Suprapubic skin (tissue), 4 donors: ENCODE results near the gene CHAF1A. TPM values are rescaled to one million over a fixed set of nuclear protein-coding genes. Genes with fewer than 3 reads are reported as not detected.

Experiments
- DNase-seq, 2 donors: peaks; one replicate each; pipeline ENCODE4 v3.0.0-alpha.2; 2019; ENCODE audit warnings: low spot score in 2 of 2
- H3K27ac ChIP-seq: fragments of 200-600 bp; sonication (generic); one replicate; pipeline ENCODE4 v1.5.1; 2019
- H3K27me3 ChIP-seq: fragments of 200-600 bp; sonication (generic); one replicate; pipeline ENCODE4 v1.5.1; 2019
- H3K36me3 ChIP-seq: fragments of 200-600 bp; sonication (generic); one replicate; pipeline ENCODE4 v1.5.1; 2019
- H3K4me1 ChIP-seq: fragments of 200-600 bp; sonication (generic); one replicate; pipeline ENCODE4 v1.5.1; 2019
- H3K4me3 ChIP-seq: fragments of 200-600 bp; sonication (generic); one replicate; pipeline ENCODE4 v1.5.1; 2019; ENCODE audit warnings: mild to moderate bottlenecking
- H3K9me3 ChIP-seq: fragments of 200-600 bp; sonication (generic); one replicate; pipeline ENCODE4 v1.5.1; 2019
- CTCF ChIP-seq, 2 donors: fragments of 200-600 bp in 1 of 2; fragments of 450-650 bp in 1 of 2; sonication (generic) in 1 of 2; IDR thresholded peaks; one replicate each; pipeline ENCODE4 v1.5.1; 2016 to 2019; ENCODE audit warnings: antibody characterized with exemption in 2 of 2, mild to moderate bottlenecking in 1 of 2, moderate library complexity in 1 of 2
- EP300 ChIP-seq: sonication (generic); formaldehyde crosslinking; IDR thresholded peaks from one replicate; pipeline ENCODE4 v1.6.1; 2017; ENCODE audit warnings: antibody characterized with exemption
- POLR2A ChIP-seq, 2 donors: fragments of 450-650 bp; IDR thresholded peaks; one replicate each; pipeline ENCODE4 v1.6.1; 2017; ENCODE audit warnings: antibody characterized with exemption in 2 of 2, mild to moderate bottlenecking in 2 of 2, moderate library complexity in 2 of 2
- POLR2AphosphoS5 ChIP-seq, 3 donors: sonication (generic); formaldehyde crosslinking; IDR thresholded peaks; one replicate each; pipeline ENCODE4 v1.6.1; 2017; ENCODE audit warnings: antibody characterized with exemption in 3 of 3
- WGBS: methylation state at CpG from one replicate; pipeline ENCODE4 v1.1.5; 2018; 5-methylcytosine and 5-hydroxymethylcytosine counted together
- total RNA-seq, 4 donors: library from RNA; depleted of rRNA; stranded (reverse); fragments of >200 nt; gene quantifications; one replicate each; pipeline ENCODE4 v1.1.0, GENCODE V29; 2016

The CHAF1A gene
- total RNA-seq, 4 donors from 2014 or later: 8.5 to 20.4 (median 11.4) TPM

GRCh38 chr19:4492337-4493103 lies 90.1 kb downstream of the CHAF1A start:
- Histone ChIP-seq H3K36me3 (peaks cover 79% of the 10 kb centered on the region), H3K4me3 (no peak overlapping the region), H3K27me3 (no peaks in the 10 kb centered on the region), H3K4me1 (no peaks in the 10 kb centered on the region), H3K27ac (no peak overlapping the region), H3K9me3 (no peaks in the 10 kb centered on the region)
- no peak for DNase-seq
- TF ChIP-seq EP300: no peak
- no peak for TF ChIP-seq POLR2AphosphoS5 (IDR thresholded peaks at IDR 0.05)
- TF ChIP-seq POLR2A (IDR thresholded peaks at IDR 0.05): no peak
- no peak for TF ChIP-seq CTCF (IDR thresholded peaks at IDR 0.05)
- WGBS: 91% methylated on average over 2 of the region's 3 CpGs

Other genes with a start within 250 kb of the CHAF1A start
- under 1 TPM in 1 of 4 donors, not detected in 3; 0.64 TPM for gene CREB3L3, start 249.0 kb upstream of the CHAF1A start, total RNA-seq
- 10 to 100 TPM; 28.1 to 45.7 (median 31.8) TPM for gene SIRT6, start 220.1 kb upstream of the CHAF1A start, total RNA-seq
- gene ANKRD24, start 220.0 kb upstream of the CHAF1A start, total RNA-seq: under 1 TPM; 0.44 to 0.87 (median 0.54) TPM
- gene EBI3, start 173.1 kb upstream of the CHAF1A start, total RNA-seq: under 1 TPM in 3 of 4 donors, not detected in 1; 0.57 to 0.89 (median 0.57) TPM
- 10 to 100 TPM; 23.3 to 34.3 (median 26.9) TPM for gene YJU2, start 155.6 kb upstream of the CHAF1A start, total RNA-seq
- not detected for gene SHD, start 123.4 kb upstream of the CHAF1A start, total RNA-seq
- gene TMIGD2, start 100.3 kb upstream of the CHAF1A start, total RNA-seq: not detected
- gene FSD1, start 98.0 kb upstream of the CHAF1A start, total RNA-seq: not detected
- 10 to 100 TPM; 67.0 to 93.1 (median 87.2) TPM for gene STAP2, start 63.8 kb upstream of the CHAF1A start, total RNA-seq
- gene MPND, start 59.1 kb upstream of the CHAF1A start, total RNA-seq: 1 to 10 TPM; 6.5 to 9.5 (median 8.9) TPM
- gene SH3GL1, start 2.1 kb upstream of the CHAF1A start, total RNA-seq: 100 to 1,000 TPM in 1 of 4 donors, 10 to 100 TPM in 3; 67.0 to 103 (median 81.0) TPM
- gene UBXN6, start 55.2 kb downstream of the CHAF1A start, total RNA-seq: 100 to 1,000 TPM; 108 to 257 (median 167) TPM
- gene HDGFL2, start 69.7 kb downstream of the CHAF1A start, total RNA-seq: 10 to 100 TPM; 23.0 to 27.4 (median 23.4) TPM
- gene PLIN4, start 115.8 kb downstream of the CHAF1A start, total RNA-seq: 10 to 100 TPM; 12.4 to 38.3 (median 19.3) TPM
- 10 to 100 TPM in 1 of 4 donors, 1 to 10 TPM in 3; 1.8 to 16.4 (median 5.6) TPM for gene PLIN5, start 132.6 kb downstream of the CHAF1A start, total RNA-seq
- gene LRG1, start 137.4 kb downstream of the CHAF1A start, total RNA-seq: 1 to 10 TPM; 4.5 to 8.0 (median 6.3) TPM
- gene SEMA6B, start 157.0 kb downstream of the CHAF1A start, total RNA-seq: 1 to 10 TPM; 1.5 to 5.4 (median 3.3) TPM
- 1 to 10 TPM; 4.8 to 8.3 (median 7.0) TPM for gene TNFAIP8L1, start 236.9 kb downstream of the CHAF1A start, total RNA-seq